HCEC 1CT (cell line): ENCODE measurements around the gene RBP3.

Experiments used
- DNase-seq: peaks from one replicate; pipeline ENCODE4 v3.0.0-alpha.2; 2017

The RBP3 gene

DNA sequence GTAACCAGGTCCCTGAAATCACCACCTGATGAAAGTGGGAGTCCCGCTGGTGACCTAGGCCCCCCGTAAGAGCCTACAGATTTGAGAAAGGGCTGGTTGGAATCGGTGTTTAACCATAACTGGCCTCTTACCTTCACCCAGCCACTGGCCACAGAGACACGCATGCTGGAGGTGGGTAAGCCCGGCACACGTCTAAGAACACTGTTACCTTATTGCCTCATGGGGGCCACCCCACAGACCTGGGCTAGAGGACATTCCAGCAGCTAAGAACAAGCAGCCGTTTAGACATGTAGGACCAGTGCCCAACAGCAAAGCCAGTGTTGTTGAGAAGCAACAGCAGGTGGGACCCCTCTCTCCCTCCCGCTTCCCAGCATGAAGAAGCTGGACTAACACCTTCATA is 28.4 kb upstream of the RBP3 start:
- DNase-seq: no peak

DNA sequence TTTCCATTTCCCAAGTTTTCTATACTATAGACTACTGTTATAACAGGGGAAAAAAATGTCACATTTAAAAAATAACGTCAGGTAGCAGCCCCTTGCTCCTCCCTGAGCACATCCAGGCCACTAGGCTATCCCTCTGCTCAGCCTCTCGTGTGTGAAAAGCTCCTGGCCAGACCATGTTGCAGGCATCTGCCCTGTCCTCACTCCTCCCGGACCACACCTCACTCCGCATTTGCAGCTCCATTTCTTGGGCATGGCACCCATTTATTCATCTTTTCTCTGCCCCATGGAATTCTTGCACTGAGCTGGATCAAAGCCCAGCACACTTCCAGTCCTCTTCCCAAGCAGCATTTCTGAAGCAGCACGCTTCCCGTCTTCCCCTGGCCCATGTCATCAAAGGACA is 27.4 kb upstream of the RBP3 start:
- DNase-seq: no peak

DNA sequence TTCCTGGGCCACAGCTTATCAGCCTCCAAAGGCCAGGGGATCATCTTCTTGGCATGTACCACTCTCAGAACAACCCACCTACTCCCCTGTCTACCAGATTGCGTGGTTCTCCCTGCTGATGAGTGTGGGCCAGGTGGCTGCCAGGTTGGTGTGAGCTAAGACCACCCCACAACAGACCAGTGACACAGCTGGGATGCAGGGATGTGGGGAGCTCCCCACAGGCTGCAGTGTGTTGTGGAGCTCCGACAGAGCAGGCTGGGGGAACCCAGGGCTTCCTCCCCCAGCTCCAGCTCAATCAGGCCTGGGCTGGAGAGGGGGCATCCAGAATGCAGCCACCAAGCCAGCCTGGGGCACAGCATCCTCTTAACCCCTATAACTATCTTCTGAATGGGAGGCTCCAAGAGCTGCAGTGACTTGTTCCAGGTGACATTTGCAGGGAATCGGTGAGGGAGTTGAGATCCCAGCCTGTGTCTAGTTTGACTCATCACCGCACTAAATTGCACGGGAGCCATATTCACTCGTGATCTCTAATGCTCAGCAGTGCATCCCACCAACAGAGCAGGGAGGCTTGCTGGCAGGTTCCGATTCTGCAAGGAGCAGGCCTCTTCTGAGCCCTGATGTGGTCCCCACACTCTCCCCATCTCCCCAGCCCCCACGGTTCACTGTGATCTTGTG is 26.5 kb upstream of the RBP3 start:
- no peak for DNase-seq

DNA sequence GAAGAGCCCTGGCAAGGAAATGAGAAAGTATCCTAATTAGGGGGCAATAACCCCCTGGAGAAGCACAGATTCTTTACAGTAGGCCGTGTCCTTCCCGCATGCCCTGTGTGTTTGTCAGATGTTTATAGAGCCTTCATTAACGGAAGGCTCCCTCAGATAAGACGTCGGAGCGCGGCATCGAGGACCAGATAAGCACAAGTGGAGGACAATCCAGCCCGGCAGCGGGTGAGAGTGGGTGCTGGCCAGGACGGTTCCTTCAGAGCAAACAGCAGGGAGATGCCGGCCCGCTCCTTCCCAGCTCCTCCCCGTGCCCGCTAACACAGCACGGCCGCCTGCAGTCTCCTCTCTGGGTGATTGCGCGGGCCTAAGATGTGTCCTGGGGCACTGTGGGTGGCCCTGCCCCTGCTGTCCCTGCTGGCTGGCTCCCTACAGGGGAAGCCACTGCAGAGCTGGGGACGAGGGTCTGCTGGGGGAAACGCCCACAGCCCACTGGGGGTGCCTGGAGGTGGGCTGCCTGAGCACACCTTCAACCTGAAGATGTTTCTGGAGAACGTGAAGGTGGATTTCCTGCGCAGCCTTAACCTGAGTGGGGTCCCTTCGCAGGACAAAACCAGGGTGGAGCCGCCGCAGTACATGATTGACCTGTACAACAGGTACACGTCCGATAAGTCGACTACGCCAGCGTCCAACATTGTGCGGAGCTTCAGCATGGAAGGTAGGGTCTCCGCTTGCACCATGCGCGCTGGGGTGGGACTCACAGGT is 25.7 kb upstream of the RBP3 start, which contains the start of gene GDF2:
GDF2 (plus strand) TSS at position 155 of the 762 bp plus-strand sequence; CDS start at position 370, 215 bp downstream.
- no peak for DNase-seq

DNA sequence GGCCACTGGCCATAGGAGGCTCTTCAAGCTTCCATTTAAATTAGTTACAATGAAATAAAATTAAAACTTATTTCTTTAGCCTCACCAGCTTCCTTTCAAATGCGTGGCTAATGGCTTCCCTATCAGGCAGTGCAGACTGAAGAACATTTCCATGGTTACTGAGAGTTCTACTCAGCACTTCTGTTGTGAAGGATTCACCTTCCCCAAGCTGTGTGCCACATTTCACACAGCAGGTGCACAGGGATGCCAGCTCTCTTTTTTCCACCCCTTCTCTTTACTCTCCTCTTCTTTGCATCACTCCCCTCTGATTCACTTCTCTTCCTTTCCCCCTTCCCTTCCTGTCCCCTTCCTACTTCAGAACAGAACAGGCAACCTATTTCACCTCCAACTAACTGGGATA is 25.1 kb upstream of the RBP3 start:
- no peak for DNase-seq

DNA sequence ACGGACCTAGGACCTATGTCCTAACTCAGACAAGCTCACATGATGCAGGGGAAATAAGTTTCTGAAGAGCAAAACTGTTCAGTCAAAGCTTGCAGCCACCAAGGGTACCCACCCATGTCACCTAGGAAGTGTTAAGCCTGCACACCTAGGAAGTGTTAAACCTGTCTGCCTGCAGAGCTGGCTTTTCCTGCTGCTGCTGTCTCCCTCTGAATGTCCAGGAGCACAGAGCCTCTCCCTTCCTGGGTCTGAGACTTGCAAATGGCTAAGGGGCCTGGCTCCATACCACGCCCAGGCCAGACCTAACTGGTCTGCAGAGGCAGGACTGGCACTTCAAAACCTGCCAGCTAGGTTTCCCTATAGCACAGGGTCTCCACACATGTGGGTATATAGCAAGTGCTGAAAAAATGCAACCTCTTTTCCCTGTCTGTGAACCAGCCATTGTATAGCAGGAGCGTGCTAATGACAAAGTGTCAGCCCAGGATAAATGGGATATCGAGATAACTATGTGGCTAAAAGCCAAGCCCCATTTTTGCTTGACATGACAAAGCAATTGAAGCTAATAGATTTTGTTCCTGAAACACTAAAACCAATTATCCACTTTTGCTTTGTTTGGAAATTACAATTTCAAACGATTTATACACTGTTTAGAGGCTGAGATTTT is 24.4 kb upstream of the RBP3 start:
- DNase-seq: no peak

DNA sequence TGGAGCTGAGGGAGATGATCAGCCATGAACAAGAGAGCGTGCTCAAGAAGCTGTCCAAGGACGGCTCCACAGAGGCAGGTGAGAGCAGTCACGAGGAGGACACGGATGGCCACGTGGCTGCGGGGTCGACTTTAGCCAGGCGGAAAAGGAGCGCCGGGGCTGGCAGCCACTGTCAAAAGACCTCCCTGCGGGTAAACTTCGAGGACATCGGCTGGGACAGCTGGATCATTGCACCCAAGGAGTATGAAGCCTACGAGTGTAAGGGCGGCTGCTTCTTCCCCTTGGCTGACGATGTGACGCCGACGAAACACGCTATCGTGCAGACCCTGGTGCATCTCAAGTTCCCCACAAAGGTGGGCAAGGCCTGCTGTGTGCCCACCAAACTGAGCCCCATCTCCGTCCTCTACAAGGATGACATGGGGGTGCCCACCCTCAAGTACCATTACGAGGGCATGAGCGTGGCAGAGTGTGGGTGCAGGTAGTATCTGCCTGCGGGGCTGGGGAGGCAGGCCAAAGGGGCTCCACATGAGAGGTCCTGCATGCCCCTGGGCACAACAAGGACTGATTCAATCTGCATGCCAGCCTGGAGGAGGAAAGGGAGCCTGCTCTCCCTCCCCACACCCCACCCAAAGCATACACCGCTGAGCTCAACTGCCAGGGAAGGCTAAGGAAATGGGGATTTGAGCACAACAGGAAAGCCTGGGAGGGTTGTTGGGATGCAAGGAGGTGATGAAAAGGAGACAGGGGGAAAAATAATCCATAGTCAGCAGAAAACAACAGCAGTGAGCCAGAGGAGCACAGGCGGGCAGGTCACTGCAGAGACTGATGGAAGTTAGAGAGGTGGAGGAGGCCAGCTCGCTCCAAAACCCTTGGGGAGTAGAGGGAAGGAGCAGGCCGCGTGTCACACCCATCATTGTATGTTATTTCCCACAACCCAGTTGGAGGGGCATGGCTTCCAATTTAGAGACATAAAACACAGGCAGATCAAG is 22.6 kb upstream of the RBP3 start:
- no peak for DNase-seq

DNA sequence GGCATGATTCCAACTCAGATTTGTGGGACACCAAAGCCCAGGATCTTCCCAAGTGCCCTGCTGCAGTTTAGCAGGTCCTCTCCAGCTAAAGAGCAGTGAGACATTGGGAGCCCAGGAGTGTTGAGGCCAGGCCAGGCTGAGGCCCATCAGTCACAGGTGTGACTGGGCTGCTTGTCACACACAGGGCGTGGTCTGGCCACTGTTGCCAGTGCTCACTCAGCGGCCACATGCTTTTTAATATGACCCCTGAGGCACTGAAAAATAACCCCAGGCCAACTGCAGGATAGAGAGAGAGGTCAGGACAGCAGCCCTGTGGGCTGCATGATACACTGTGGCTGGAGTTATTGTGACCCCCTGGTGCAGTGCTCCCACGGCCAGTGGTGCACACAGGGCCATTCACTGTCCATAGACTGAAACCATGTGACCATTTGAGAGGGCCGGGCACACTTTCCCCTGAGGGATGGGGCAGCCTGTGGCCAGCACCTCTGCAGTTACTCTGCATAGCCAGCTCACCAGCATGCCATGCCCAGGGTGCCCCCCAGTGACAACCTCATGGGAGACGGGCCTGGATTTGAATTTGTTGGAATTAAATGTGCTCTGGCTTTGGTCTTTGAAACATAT is 21.7 kb upstream of the RBP3 start:
- DNase-seq: no peak

DNA sequence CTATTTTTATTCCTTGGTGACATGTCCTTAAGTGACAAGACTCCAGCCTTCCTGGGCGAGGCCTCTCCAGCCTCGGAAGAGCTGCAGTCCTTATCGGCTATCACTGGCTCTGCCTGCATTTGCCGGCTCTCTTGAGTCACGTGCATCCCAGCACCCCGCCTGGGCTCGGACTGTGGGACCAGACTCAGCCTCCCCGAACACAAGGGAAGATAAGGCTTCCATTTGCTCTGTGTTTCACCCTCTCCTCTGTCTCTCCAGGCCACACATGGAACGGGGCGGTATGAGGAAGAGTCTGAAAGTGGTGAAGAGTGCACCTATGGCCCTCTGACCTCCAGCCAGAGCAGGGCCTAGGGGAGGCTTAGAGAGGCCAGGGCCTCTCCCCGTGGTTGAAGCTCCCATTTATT is 21.2 kb upstream of the RBP3 start:
- no peak for DNase-seq

DNA sequence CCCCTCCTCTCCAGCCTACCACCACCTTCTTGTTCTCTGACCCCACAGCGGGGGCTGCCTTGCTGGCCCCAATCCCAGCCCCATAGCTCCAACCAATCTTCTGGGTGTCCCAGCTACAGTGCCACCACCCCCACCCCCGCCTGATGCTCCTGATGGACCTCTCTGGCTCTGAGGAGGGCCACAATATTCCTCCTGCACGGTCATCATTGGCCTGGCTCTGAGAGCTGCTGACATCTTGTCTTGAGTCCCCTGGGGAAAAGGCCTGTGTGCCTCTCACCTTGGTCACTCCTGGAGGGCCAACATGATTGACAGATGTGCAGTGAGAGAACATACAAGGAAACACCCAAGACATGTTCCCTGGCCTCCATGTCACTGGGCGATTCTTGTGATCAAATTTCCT is 18.3 kb upstream of the RBP3 start:
- DNase-seq: no peak

DNA sequence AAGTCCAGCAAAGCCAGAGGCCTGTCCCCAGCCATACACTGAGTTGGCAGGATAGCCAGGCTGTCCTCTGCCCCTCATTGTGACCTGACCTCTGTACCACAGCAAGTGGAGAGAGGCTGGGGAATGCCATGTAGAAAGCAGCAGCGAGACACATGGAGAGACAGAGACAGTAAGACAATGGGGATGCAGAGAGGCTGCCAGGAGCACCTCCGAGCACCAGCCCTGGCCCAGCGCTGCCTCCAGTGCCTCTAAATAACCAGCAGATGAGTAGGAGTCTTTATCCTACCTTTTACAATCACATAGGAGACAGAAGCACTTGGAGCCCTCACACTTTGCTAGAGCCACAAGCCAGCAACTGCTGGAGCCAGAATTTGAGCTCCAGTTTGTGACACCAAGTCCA is 17.8 kb upstream of the RBP3 start:
- DNase-seq: no peak

DNA sequence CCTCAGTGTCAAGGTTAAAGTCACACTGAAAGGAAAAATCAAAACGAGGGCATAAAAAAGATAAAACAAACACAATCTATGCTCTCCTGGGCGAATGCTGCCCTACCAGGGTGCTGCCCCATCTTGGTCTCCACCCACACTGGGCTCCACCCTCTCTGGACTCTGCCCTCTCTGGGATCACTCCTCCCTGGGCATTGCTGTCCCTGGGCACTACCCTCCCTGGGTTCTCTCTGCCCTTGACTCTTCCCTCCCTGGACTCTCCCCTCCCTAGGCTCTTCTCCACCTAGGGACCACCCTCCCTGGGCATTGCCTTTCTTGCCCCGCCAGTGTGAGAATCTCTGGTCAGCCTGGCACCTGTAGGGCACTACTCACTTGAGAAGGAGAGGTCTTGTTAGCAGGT is 17.4 kb upstream of the RBP3 start:
- no peak for DNase-seq

DNA sequence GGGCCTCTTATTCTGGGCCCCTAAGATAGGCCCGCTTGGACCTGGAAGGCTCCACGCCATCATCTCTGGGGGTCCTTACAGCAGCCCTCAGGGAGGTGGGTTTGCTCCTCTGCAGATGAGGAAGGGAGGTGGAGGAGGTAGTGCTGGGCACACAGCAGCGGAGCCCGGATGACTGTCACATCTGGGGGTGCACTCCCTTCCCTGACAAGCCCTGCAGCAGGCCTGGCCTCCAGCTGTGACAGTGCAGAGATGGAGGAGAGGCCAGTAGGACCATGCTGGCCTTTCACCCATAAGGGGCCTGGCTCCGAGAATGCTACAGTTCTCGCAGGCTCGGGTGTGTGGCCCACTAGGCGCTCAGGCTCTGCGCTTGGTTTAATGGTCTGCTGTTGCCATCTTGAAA is 16.7 kb upstream of the RBP3 start:
- no peak for DNase-seq

DNA sequence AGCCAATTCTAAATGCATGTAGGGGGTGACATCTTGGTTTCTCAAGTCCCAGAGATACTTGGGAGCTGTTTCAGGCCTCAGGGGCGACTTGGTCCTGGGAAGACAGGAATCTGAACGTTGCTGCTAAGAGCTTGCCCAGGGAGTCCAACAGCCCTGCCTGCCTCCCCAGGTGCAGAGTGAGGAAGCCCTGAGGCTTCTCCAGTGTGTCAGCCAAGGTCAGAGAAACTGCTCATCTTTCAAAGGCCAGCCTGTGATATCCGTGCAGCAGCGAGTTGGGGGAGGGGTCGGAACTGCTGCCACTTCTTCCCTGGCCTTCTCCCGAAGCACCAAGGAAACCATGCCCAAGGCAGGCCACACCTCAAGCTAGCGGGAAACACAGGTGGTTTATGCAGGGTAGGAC is 16.2 kb upstream of the RBP3 start:
- DNase-seq: no peak

DNA sequence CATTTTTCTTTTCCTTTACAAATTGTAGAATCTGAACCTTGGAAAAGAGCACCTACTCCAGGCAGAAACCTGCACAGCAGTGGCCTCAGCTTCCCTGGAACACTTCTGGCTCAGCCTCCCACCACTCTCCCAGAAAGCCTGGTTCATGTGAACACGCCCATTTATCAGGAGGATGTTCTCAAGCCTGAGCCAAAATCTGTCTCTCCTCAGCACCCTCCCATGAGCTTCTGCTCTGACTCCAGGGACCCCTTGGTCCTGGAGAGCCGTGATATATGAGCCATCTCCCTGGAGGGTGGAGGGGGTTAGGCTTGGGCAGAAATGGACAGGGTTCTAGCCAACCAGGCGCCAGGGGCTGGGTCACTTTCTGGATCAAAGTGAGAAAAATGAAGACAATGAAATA is 15.8 kb upstream of the RBP3 start:
- no peak for DNase-seq

DNA sequence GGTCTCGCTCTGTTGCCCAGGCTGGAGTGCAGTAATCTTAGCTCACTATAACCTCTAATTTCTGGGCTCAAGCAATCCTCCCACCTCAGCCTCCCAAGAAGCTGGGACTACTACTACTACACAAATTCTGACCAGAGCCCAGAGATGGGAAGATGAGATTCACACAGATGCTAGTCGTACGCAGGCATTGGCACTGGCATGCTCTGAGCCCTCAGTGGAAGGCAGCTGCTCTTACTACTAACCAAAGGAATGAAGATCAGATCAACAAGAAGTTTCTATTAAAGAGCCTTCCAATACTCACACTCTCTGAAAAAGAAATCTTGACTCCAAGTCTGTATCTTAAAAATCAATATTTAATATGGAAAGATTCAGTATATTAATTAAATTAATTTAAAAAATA is 15.2 kb upstream of the RBP3 start:
- no peak for DNase-seq

DNA sequence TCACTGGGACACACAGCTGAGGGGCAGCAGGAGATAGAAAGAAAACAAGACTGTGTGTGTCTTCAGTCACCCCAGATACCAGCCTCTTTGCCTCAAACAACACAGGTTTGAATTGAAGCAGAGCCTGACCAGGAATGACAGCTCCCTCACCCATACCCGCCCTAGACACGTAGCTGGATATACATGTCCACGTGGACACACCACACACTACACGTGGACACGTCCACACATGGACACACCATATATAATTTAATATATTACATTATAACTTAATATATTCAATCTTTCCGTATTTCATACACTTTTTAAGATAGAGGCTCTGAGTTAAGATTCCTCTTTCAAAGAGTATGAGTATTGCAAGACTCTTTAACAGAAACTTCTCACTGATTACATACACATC is 14.6 kb upstream of the RBP3 start:
- DNase-seq: no peak

DNA sequence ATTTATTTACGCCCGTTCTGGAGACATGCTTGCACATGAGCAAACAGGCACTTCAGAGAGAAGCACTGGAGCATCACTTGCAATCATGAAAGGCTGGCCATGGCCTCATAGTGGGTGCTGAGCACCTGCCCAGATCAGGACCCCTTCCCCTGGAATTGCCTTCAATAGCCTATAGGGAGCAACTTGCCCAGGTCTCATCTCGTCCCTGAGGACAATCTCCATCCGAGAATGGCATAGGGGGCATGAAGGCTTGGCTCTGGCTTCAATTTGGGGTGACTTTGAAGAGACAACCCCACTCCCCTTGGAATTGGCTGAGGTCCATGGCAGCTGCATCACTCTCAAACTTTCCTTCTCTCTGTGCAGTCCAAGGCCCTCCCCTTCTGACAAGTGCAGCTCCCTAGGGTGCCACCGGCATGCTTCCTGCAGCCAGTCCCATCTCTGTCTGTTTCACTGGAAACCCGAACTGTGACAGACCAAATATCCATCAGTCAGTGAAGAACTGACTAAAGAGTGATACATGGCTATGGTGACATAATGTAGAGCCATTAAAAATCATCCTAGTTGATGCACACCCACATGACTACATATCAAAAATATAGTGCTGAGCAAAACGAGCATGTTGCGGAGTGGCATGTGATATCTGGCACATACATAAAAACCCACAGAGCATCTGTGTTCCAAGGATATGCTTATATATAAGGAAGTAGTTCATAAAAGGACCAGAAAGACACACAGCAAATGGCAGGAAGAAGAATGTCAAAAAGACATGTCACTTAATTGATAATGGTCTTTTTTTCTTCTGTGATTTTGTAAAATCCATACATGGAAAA is 13.5 kb upstream of the RBP3 start:
- no peak for DNase-seq

DNA sequence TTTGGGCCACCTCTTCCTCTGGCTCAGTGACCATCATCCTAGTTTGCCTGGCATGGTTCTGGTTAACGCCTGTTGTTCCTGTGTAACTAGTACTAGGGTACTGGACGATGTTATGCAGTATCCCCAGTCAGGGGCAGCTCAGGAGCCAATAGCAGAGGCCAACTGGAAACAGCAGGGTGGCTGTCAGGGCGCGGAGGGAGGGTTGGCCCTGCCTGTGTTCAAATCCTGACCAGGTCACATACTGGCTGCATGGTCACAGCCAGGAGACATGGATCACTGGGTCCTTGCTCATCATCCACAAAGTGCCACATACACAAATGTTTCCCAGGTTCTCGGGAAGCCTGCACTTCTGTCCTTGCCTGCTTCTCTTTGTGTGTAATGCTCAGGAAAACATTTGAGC is 12.3 kb upstream of the RBP3 start:
- no peak for DNase-seq

DNA sequence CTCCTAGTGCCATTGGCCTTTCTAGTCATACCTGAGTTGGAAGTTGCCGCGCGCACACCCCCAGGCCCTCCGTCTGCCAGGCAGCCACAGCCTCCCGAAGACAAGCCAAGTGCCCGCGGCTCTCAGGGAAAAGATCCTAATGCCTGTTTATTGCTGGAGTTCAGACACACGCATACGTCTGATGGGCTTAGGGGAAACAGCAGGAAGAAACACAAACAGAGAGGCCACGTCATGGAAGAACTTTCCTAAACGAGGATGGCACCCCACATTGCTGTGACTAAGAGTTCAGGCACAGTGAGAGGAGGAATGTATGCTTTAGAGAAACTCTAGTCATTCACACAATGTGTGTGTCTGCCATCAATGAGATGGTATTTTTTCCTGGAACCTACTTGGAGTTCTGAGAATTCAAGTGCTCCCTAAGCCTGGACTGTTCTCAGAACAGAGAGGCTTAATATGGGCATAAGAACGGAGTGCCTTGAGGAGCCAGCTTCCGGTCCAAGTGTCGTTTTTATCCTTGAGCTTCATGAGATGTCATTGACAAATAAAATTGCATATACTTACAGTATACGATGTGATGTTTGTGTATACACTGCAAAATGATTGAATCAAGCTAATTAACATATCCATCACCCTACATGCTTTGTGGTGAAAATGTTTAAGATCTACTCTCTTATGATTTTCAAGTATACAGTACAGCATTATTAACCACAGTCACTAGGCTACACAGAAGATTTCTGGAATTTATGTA is 11.6 kb upstream of the RBP3 start:
- DNase-seq: peak; percentile 69

DNA sequence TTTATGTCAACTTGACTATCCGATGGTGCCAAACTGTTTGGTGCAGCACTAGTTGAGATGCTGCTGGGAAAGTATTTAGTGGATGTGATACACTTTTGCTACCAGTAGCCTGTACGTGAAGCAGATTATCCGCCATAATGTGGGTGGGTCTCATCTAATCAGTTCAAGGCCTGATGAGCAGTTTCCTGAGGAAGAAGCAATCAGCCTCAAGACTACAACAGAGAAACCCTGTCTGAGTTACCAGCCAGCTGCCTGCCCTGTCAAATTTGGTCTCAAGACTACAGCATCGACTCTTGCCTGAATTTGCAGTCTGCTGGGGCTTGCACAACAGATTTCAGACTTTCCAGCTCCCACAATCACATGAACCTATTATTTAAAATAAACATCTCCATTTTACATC is 10.9 kb upstream of the RBP3 start:
- no peak for DNase-seq
